Fibroblast of the aortic adventitia (primary cell): Measurements from ENCODE around the gene FHIT. TPM values are rescaled to one million over a fixed set of nuclear protein-coding genes. Genes with fewer than 3 reads are reported as not detected.

Source experiments
- DNase-seq: peaks from one replicate; pipeline ENCODE4 v3.0.0-alpha.2; 2010; ENCODE audit warnings: low read depth
- H3K4me3 ChIP-seq: 2 replicates; pipeline ENCODE4 v1.5.1; 2011; ENCODE audit warnings: low read depth, mild to moderate bottlenecking, control low read depth, low read length, moderate library complexity
- CTCF ChIP-seq: IDR thresholded peaks from 2 replicates; pipeline ENCODE4 v1.5.1; 2011; ENCODE audit warnings: mild to moderate bottlenecking, low read length, control low read depth, inconsistent platforms; ENCODE audit not compliant: insufficient read depth
- total RNA-seq: library from RNA; depleted of rRNA; stranded (reverse); fragments of >200 nt; gene quantifications from 2 replicates; pipeline ENCODE4 v1.2.3, GENCODE V29; 2012; ENCODE audit warnings: low replicate concordance

FHIT gene
- total RNA-seq, 1 donor: 1.5 TPM

GRCh38 chr3:59797533-59797932, 1453.7 kb downstream of the FHIT start:
- DNase-seq: no peak
- TF ChIP-seq CTCF: no peak
- no peak overlapping the region for H3K4me3 ChIP-seq

- H3K4me3 ChIP-seq: no peak overlapping the region
- TF ChIP-seq CTCF: no peak
- DNase-seq: no peak
Observed at GRCh38 chr3:59796456-59796855, 1454.8 kb downstream of the FHIT start.

- no peak for DNase-seq
- no peak for TF ChIP-seq CTCF
- no peak overlapping the region for H3K4me3 ChIP-seq
Observed at GRCh38 chr3:59795756-59796155, 1455.5 kb downstream of the FHIT start.

- no peak for DNase-seq
- no peak overlapping the region for H3K4me3 ChIP-seq
- no peak for TF ChIP-seq CTCF
Observed at GRCh38 chr3:59793976-59794375, 1457.3 kb downstream of the FHIT start.

- H3K4me3 ChIP-seq: no peak overlapping the region
- TF ChIP-seq CTCF: no peak
- DNase-seq: no peak
Observed at GRCh38 chr3:59791774-59792308, 1459.4 kb downstream of the FHIT start.

GRCh38 chr3:59790241-59790640, 1461.0 kb downstream of the FHIT start:
- DNase-seq: no peak
- TF ChIP-seq CTCF: no peak
- H3K4me3 ChIP-seq: no peak overlapping the region

- TF ChIP-seq CTCF: no peak
- DNase-seq: no peak
- no peak overlapping the region for H3K4me3 ChIP-seq
Observed at GRCh38 chr3:59788801-59789200, 1462.5 kb downstream of the FHIT start.
